HG03025 (cell line): ENCODE data around the gene NSRP1.
"Not testable (repeated sequence)": the region's sequence is repeated elsewhere in the genome, so short reads cannot be mapped to it uniquely, and the experiment has no call there.

ENCODE experiments used
- ATAC-seq: cut with Tn5 transposase; IDR thresholded peaks from one replicate; pipeline ENCODE4 v1.9.1; 2021; ENCODE audit warnings: mild to moderate bottlenecking, moderate library complexity; ENCODE audit not compliant: unreplicated experiment, low FRiP score

The NSRP1 gene

GRCh38 chr17:30220414-30220813 is 103.8 kb downstream of the NSRP1 start:
- no peak for ATAC-seq

- no peak for ATAC-seq
These were observed 104.7 kb downstream of the NSRP1 start for GRCh38 chr17:30221346-30221745.

GRCh38 chr17:30222251-30222650 is 105.6 kb downstream of the NSRP1 start:
- ATAC-seq: no peak

- ATAC-seq: no peak
These were observed 106.1 kb downstream of the NSRP1 start for GRCh38 chr17:30222721-30223175.

- ATAC-seq: no peak
These were observed 107.9 kb downstream of the NSRP1 start for GRCh38 chr17:30224419-30224960.

GRCh38 chr17:30225112-30225511 is 108.5 kb downstream of the NSRP1 start:
- no peak for ATAC-seq

GRCh38 chr17:30225919-30226553 is 109.4 kb downstream of the NSRP1 start:
- ATAC-seq: no peak

GRCh38 chr17:30226878-30227277 is 110.3 kb downstream of the NSRP1 start:
- ATAC-seq: no peak

GRCh38 chr17:30228011-30228410 is 111.4 kb downstream of the NSRP1 start:
- ATAC-seq: no peak

- ATAC-seq: no peak
These were observed 112.4 kb downstream of the NSRP1 start for GRCh38 chr17:30229012-30229411.

- not testable (repeated sequence) for ATAC-seq
These were observed 113.4 kb downstream of the NSRP1 start for GRCh38 chr17:30230009-30230408.

- ATAC-seq: no peak
These were observed 114.0 kb downstream of the NSRP1 start for GRCh38 chr17:30230596-30231125.

- ATAC-seq: no peak
These were observed 115.6 kb downstream of the NSRP1 start for GRCh38 chr17:30232015-30232823.

GRCh38 chr17:30232824-30233427 is 116.3 kb downstream of the NSRP1 start:
- ATAC-seq: no peak

- no peak for ATAC-seq
These were observed 117.7 kb downstream of the NSRP1 start for GRCh38 chr17:30234296-30234695.

GRCh38 chr17:30234964-30235363 is 118.3 kb downstream of the NSRP1 start:
- ATAC-seq: no peak

GRCh38 chr17:30235386-30236296 is 119.0 kb downstream of the NSRP1 start, which contains the start of gene SLC6A4:
Gene SLC6A4 (minus strand): TSS chr17:30235697. CDS start chr17:30221958, 13,739 bp downstream.
- no peak for ATAC-seq
